K562 (cell line): ENCODE results near the gene PLA2G2C. TPM values are rescaled to one million over a fixed set of nuclear protein-coding genes. Genes with fewer than 3 reads are reported as not detected.

Experiments used
- AFF1 ChIP-seq, 2 experiments: fragments of 450-650 bp; IDR thresholded peaks; 2 replicates each; pipeline ENCODE4 v1.6.1; 2018; ENCODE audit warnings: mild to moderate bottlenecking in 2 of 2, low read depth in 1 of 2; ENCODE audit not compliant: partially characterized antibody in 2 of 2
- HIVEP1 ChIP-seq: fragments of 250-450 bp; sonication (Bioruptor Pico); IDR thresholded peaks from 2 replicates; pipeline ENCODE4 v1.4.0; 2020; ENCODE audit warnings: mild to moderate bottlenecking
- ID3 ChIP-seq, 2 experiments: fragments of 250-450 bp in 1 of 2; fragments of 450-650 bp in 1 of 2; sonication (Bioruptor Pico) in 1 of 2; IDR thresholded peaks; 2 replicates each; pipeline versions ENCODE4 v1.6.1 to v1.8.0; 2016 to 2021; ENCODE audit warnings: mild to moderate bottlenecking in 2 of 2, moderate library complexity in 2 of 2, missing compliant biosample characterization in 1 of 2, missing genetic modification characterization in 1 of 2
- L3MBTL2 ChIP-seq: fragments of 450-650 bp; IDR thresholded peaks from 2 replicates; pipeline ENCODE4 v1.6.1; 2016; ENCODE audit warnings: mild to moderate bottlenecking, moderate library complexity
- MTA3 ChIP-seq: fragments of 450-650 bp; formaldehyde crosslinking; IDR thresholded peaks from 2 replicates; pipeline ENCODE4 v1.6.1; 2017; ENCODE audit warnings: mild to moderate bottlenecking, borderline replicate concordance
- RBBP5 ChIP-seq: fragments of 200-600 bp; sonication (generic); IDR thresholded peaks from 2 replicates; pipeline ENCODE4 v1.6.1; 2012; ENCODE audit warnings: borderline replicate concordance, mild to moderate bottlenecking, low read length, control low read depth, inconsistent platforms; ENCODE audit not compliant: insufficient read depth, poor library complexity, severe bottlenecking
- REST ChIP-seq, 2 experiments: fragments of 450-650 bp; formaldehyde crosslinking in 1 of 2; IDR thresholded peaks; 2 replicates each; pipeline versions ENCODE4 v1.4.0 to v1.6.1; 2014 to 2020; ENCODE audit warnings: mild to moderate bottlenecking in 2 of 2, borderline replicate concordance in 1 of 2, low read depth in 1 of 2
- SAFB ChIP-seq: fragments of 200-400 bp; formaldehyde crosslinking; IDR thresholded peaks from 2 replicates; pipeline ENCODE4 v1.6.1; 2017; ENCODE audit warnings: low read depth, low read length, borderline replicate concordance
- SMC3 ChIP-seq: conservative IDR thresholded peaks from 2 replicates; pipeline ENCODE4 v1.6.1; 2011; ENCODE audit warnings: low read depth, low read length, improper control_type of control experiment; ENCODE audit not compliant: insufficient read depth
- ZBED1 ChIP-seq: IDR thresholded peaks from 2 replicates; pipeline ENCODE4 v1.6.1; 2014
- ZNF140 ChIP-seq: fragments of 250-450 bp; sonication (Bioruptor Pico); IDR thresholded peaks from 2 replicates; pipeline ENCODE4 v1.8.0; 2021; ENCODE audit warnings: moderate library complexity, mild to moderate bottlenecking, inconsistent platforms
- ZNF217 ChIP-seq: sonication (generic); formaldehyde crosslinking; IDR thresholded peaks from 2 replicates; pipeline ENCODE4 v1.8.0; 2022; ENCODE audit warnings: mild to moderate bottlenecking, missing genetic modification reagents
- ZNF282 ChIP-seq: sonication (generic); formaldehyde crosslinking; IDR thresholded peaks from 2 replicates; pipeline ENCODE4 v1.8.1; 2023; ENCODE audit warnings: missing genetic modification reagents
- ZNF707 ChIP-seq: fragments of 250-450 bp; sonication (Bioruptor Pico); conservative IDR thresholded peaks from 2 replicates; pipeline ENCODE4 v1.8.0; 2022; ENCODE audit warnings: inconsistent platforms, mild to moderate bottlenecking, moderate library complexity
- ZNF75A ChIP-seq: fragments of 450-650 bp; formaldehyde crosslinking; IDR thresholded peaks from 2 replicates; pipeline ENCODE4 v1.4.0; 2020; ENCODE audit warnings: mild to moderate bottlenecking
- polyA plus RNA-seq, 8 experiments: library from polyadenylated mRNA; depleted of rRNA in 4 of 8; stranded (reverse) in 5 of 8; unstranded in 3 of 8; fragments of >200 nt; fragmentation: Nextera tagmentation in 2 of 8; fragmentation: Illumina TruSeq in 1 of 8; extraction: Ambion mirVana in 2 of 8; extraction: Trizol in 1 of 8; gene quantifications; 2 replicates each; pipeline versions ENCODE4 v1.2.1 to v1.2.3, GENCODE V29; 2011 to 2014; ENCODE audit warnings: inconsistent platforms in 1 of 8, missing spikeins in 1 of 8
- total RNA-seq, 7 experiments: library from RNA; depleted of rRNA in 6 of 7; stranded (reverse); fragments of >200 nt in 6 of 7; fragmentation: Illumina TruSeq in 2 of 7; extraction: Trizol in 2 of 7; gene quantifications; 2 replicates each; pipeline versions ENCODE4 v1.2.1 to v1.2.3, GENCODE V29; 2011 to 2021; ENCODE audit warnings: low replicate concordance in 1 of 7

Gene PLA2G2C
- total and polyA plus RNA-seq, 9 of the 15 experiments (the other 6 are each of a cell fraction or from before 2014, with no cell fraction given) = 0.14 to 0.49 (median 0.21) TPM

GRCh38 chr1:20212685-20213331 lies 26.5 kb upstream of the PLA2G2C start (continued):
- peak; percentile 62 for TF ChIP-seq REST (IDR thresholded peaks at IDR 0.05; ENCODE audit: borderline replicate concordance)
- TF ChIP-seq REST (CRISPR knock-in tag; IDR thresholded peaks at IDR 0.05; ENCODE audit: low read depth) = no peak; the same call in 1 of the 2 replicates
- TF ChIP-seq SMC3 = peak; percentile 61; the same call in 1 of the 2 replicates
- no peak for TF ChIP-seq RBBP5
- no peak for TF ChIP-seq MTA3
- no peak for TF ChIP-seq ZNF217
- no peak for TF ChIP-seq ZNF707 (CRISPR knock-in tag)
- no peak for TF ChIP-seq SAFB
- no peak for TF ChIP-seq ZNF75A (CRISPR knock-in tag)
- no peak for TF ChIP-seq ZNF140 (CRISPR knock-in tag)
- no peak for TF ChIP-seq ZBED1
- TF ChIP-seq ID3 (CRISPR knock-in tag; IDR thresholded peaks at IDR 0.05) = no peak
- no peak for TF ChIP-seq ID3 (tag; IDR thresholded peaks at IDR 0.05)
- TF ChIP-seq L3MBTL2 = no peak
- TF ChIP-seq AFF1 (IDR thresholded peaks at IDR 0.05; ENCODE audit: low read depth in 1 of 2, partially characterized antibody in 2 of 2) = no peak
- TF ChIP-seq HIVEP1 (CRISPR knock-in tag) = no peak
- no peak for TF ChIP-seq ZNF282 (CRISPR knock-in tag)
